GM13977 (cell line): ENCODE results near the gene LIX1L.
A peak's percentile ranks its signal among the peaks of the same experiment; 100 is the strongest.

ENCODE experiments used
- DNase-seq: peaks from one replicate; pipeline ENCODE4 v3.0.0; 2012; ENCODE audit warnings: low spot score
- in situ Hi-C: fragments of 300-500 bp; cut with MboI; formaldehyde crosslinking; loops from one replicate; pipeline ENCODE4 v1.12.0; 2022; ENCODE audit warnings: low sequenced_read_pairs, low pct_unique_long_range_greater_than_20kb, mixed read lengths, inconsistent platforms; ENCODE audit not compliant: unreplicated experiment
- TF ChIP-seq, protein P1 (sequence below): IDR thresholded peaks from 2 replicates; pipeline ENCODE4 v1.5.1; 2012; ENCODE audit warnings: mild to moderate bottlenecking, control low read depth; ENCODE audit not compliant: insufficient read depth; ENCODE audit errors: extremely low read depth, missing control alignments

Gene LIX1L

DNA sequence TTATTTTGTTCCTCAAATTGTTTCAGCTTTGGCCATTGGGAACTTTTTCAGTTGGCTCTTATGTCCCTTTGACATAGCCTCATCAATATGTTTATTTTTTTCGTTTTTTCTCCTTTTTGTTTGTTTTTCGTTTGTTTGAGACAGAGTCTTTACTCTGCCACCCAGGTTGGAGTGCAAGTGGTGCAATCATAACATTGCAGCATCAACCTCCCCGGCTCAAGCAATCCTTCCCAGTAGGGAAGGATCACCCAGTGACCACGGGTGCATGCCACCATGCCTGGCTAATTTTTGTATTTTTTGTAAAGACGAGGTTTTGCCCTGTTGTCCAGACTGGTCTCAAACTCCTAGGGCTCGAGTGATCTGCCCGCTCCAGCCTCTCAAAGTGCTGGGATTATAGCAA, 14.8 kb upstream of the LIX1L start:
- DNase-seq: no peak
- in situ Hi-C loops: loop anchor here (5.0 kb wide), 1 partner anchor 40 kb away; no protein-coding TSS in a partner anchor
- TF ChIP-seq, protein P1, sequence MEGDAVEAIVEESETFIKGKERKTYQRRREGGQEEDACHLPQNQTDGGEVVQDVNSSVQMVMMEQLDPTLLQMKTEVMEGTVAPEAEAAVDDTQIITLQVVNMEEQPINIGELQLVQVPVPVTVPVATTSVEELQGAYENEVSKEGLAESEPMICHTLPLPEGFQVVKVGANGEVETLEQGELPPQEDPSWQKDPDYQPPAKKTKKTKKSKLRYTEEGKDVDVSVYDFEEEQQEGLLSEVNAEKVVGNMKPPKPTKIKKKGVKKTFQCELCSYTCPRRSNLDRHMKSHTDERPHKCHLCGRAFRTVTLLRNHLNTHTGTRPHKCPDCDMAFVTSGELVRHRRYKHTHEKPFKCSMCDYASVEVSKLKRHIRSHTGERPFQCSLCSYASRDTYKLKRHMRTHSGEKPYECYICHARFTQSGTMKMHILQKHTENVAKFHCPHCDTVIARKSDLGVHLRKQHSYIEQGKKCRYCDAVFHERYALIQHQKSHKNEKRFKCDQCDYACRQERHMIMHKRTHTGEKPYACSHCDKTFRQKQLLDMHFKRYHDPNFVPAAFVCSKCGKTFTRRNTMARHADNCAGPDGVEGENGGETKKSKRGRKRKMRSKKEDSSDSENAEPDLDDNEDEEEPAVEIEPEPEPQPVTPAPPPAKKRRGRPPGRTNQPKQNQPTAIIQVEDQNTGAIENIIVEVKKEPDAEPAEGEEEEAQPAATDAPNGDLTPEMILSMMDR: no peak

DNA sequence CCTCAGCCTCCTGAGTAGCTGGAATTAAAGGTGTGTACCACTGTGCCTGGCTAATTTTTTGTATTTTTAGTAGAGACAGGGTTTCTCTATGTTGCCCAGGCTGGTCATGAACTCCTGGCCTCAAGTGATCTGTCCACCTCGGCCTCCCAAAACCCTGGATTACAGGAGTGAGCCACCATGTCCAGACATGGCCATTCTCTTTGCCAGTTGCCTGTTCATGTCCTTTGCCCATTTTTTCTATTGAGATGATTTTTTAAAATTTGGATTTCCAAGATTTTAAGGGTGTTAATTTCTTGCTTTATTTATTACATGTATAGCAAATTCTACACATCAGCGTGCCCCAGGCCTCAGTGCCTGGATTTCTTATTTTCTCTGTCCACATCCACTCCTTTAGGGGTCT, 9.5 kb upstream of the LIX1L start:
- in situ Hi-C loops: no loop called here
- TF ChIP-seq, protein P1: no peak
- no peak for DNase-seq

DNA sequence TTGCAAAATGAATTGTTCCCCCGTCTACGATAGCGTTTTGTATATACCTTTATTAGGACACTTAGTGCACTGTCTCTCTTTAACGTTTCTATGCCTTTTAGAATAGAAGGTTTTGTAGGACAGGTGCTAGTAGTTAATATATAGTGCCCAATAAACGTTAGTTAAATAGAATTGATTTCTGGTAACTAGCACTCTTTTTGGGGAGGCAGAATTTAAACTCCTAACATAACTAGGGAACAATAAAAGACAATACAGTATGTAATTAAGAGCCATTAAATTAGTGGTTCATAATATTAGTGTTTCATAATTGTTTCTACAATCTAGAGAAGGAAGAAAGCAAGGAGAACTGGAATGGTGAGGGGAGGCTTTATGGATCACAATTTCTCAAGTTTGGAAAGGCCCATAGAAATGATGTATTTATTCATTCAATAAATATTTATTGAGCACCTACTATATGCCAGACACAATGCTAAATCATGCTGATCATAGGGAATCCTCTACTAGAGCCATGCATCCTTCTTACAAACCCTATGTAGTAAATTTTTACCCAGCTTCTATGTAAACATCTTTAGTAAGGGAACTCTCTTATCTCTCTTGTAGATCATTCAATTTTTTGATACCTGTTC, 7.4 kb upstream of the LIX1L start:
- TF ChIP-seq, protein P1: no peak
- DNase-seq: no peak
- in situ Hi-C loops: no loop called here

DNA sequence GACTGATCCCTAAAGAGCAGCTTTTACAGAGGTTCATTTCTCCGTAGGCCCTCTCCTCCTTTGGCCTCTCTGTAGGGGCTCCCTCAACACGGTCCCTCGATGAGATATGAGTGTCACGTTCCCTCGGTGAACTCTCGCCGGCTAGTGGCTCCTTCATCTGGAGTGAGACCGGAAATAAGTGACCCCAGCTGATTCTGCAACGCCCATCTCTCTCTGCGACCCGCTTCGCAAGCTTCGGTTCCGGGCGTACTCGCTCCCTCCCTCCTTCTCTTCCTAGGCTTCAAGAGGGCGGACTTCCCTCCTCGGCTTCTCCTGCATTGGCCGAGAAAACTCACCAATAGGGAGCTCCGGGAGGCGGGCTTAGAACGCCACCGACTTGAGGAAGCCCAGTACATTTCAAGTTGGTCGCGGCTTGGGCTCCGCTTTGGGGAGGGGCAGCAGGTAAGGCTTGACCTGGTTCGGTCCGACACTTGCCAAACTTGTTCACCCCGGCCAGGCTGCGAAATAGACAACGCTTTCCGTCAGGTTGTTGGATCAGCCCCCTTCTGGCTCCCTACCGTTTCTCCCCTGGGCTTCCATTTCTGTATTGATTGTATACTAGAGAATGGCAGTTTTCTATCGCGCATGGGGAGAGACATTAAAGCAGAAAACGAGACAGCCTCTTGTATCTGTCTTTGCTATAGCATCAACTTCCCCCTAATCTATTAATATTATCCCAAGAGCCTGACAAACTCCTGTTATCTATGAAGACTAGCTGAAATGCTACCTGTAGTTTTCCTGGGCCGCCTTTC, 6.7 kb upstream of the LIX1L start, which contains the start of the genes ANKRD34A and POLR3GL:
Gene ANKRD34A (minus strand): TSS at position 248 of the 791 bp plus-strand sequence. CDS start 2,816 bp downstream, outside the sequence.
Gene POLR3GL (plus strand): TSS at position 363 of the 791 bp plus-strand sequence. CDS start 10,176 bp downstream, outside the sequence.
- in situ Hi-C loops: no loop called here
- TF ChIP-seq, protein P1: no peak
- peak; percentile 93 for DNase-seq

DNA sequence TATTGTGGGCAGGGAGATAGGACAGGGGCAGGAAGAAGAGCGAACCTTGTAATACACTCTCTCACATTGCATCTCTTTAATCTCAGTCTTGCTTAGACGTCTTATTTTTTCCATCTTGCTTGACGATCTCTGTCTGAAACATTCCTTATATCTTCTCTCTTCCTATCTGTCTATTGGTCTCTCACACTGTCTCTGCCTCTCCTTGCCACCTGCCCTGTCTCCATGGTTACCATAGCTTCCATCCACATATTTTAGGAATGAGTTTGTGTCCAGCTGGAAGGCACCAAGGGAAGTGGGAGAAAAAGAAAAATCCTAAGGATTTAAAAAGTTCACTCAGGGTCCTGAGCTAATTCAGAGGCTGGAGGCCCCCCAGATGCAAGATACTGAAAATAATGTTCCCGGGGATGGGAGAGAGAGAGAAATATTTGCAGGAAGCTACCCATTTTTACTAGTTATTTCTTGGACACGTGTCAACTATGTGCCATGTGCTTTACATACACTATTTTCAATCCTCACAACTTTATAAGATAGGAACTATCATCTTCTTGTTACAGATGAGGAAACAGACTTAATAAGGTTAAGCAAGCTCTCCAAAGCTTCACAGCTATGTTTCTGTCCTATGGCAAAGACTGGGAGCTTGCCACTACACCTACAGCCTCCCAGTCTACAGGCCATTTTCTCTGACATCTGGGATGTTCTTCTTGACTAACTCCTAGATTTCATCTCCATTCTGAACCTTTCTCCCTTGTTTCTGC, 5.6 kb upstream of the LIX1L start:
- no peak for DNase-seq
- TF ChIP-seq, protein P1: no peak
- in situ Hi-C loops: no loop called here
